Neuronal stem cell (in vitro differentiated cells): Measurements from ENCODE around the gene USF3. TPM values are rescaled to one million over a fixed set of nuclear protein-coding genes. Genes with fewer than 3 reads are reported as not detected.

Source experiments
- DNase-seq: peaks from one replicate; pipeline ENCODE4 v3.0.0-alpha.2; 2013; ENCODE audit warnings: low spot score
- H2AFZ ChIP-seq: one replicate; pipeline ENCODE4 v1.6.1; 2013; ENCODE audit warnings: mild to moderate bottlenecking, low read length, inconsistent platforms
- H2AK5ac ChIP-seq: 2 replicates; pipeline ENCODE4 v1.6.1; 2013; ENCODE audit warnings: low read depth, mild to moderate bottlenecking, inconsistent platforms, low read length, moderate library complexity, mixed read lengths
- H2BK120ac ChIP-seq: 2 replicates; pipeline ENCODE4 v1.6.1; 2013; ENCODE audit warnings: low read depth, mild to moderate bottlenecking, inconsistent platforms, low read length, moderate library complexity, mixed read lengths
- H2BK12ac ChIP-seq: one replicate; pipeline ENCODE4 v1.6.1; 2013; ENCODE audit warnings: low read length, inconsistent platforms
- H2BK15ac ChIP-seq: 2 replicates; pipeline ENCODE4 v1.6.1; 2013; ENCODE audit warnings: mild to moderate bottlenecking, low read length, inconsistent platforms, mixed read lengths
- H2BK5ac ChIP-seq: one replicate; pipeline ENCODE4 v1.6.1; 2013; ENCODE audit warnings: inconsistent platforms, mild to moderate bottlenecking, low read length, moderate library complexity
- H3K14ac ChIP-seq: one replicate; pipeline ENCODE4 v1.6.1; 2013; ENCODE audit warnings: low read length, inconsistent platforms
- H3K18ac ChIP-seq: 2 replicates; pipeline ENCODE4 v1.6.1; 2013; ENCODE audit warnings: low read length, inconsistent platforms
- H3K23ac ChIP-seq: 2 replicates; pipeline ENCODE4 v1.6.1; 2013; ENCODE audit warnings: low read depth, mild to moderate bottlenecking, mixed read lengths, low read length, inconsistent platforms; ENCODE audit not compliant: poor library complexity
- H3K27ac ChIP-seq: replicated peaks from 3 replicates; pipeline ENCODE4 v1.5.1; 2013; ENCODE audit warnings: low read length, inconsistent platforms
- H3K27me3 ChIP-seq, 3 experiments: 2 replicates each; pipeline ENCODE4 v1.6.1; 2013; ENCODE audit warnings: low read length in 3 of 3, mild to moderate bottlenecking in 2 of 3, inconsistent platforms in 1 of 3, low read depth in 1 of 3, mixed read lengths in 1 of 3, moderate library complexity in 1 of 3; ENCODE audit not compliant: control insufficient read depth in 3 of 3, insufficient read depth in 3 of 3
- H3K36me3 ChIP-seq, 2 donors: replicated peaks in 1 of 2; 2 replicates each; pipeline ENCODE4 v1.6.1; 2013; ENCODE audit warnings: low read length in 2 of 2; ENCODE audit not compliant: control insufficient read depth in 2 of 2, insufficient read depth in 2 of 2
- H3K4ac ChIP-seq: 2 replicates; pipeline ENCODE4 v1.6.1; 2013; ENCODE audit warnings: inconsistent platforms, mild to moderate bottlenecking, low read length, moderate library complexity
- H3K4me1 ChIP-seq, 2 donors: 1 replicate in 1 of 2; 2 replicates in 1 of 2; pipeline ENCODE4 v1.6.1; 2013; ENCODE audit warnings: low read length in 2 of 2, low read depth in 1 of 2; ENCODE audit not compliant: control insufficient read depth in 2 of 2, insufficient read depth in 1 of 2
- H3K4me2 ChIP-seq: one replicate; pipeline ENCODE4 v1.6.1; 2013; ENCODE audit warnings: mild to moderate bottlenecking, low read length, inconsistent platforms; ENCODE audit not compliant: insufficient read depth, poor library complexity, severe bottlenecking
- H3K4me3 ChIP-seq, 2 donors: 2 replicates each; pipeline ENCODE4 v1.5.1; 2013; ENCODE audit warnings: low read length in 2 of 2, mild to moderate bottlenecking in 2 of 2, inconsistent platforms in 1 of 2, moderate library complexity in 1 of 2
- H3K79me1 ChIP-seq: one replicate; pipeline ENCODE4 v1.6.1; 2013; ENCODE audit warnings: low read depth, mild to moderate bottlenecking, inconsistent platforms, low read length, moderate library complexity
- H3K9ac ChIP-seq: one replicate; pipeline ENCODE4 v1.6.1; 2013; ENCODE audit warnings: mild to moderate bottlenecking, low read depth, low read length, inconsistent platforms; ENCODE audit not compliant: poor library complexity
- H3K9me3 ChIP-seq, 2 donors: replicated peaks in 1 of 2; 2 replicates each; pipeline versions ENCODE3 to v1.6.1; 2013; ENCODE audit warnings: low read length in 2 of 2, mild to moderate bottlenecking in 2 of 2, inconsistent platforms in 1 of 2, low read depth in 1 of 2, mixed read lengths in 1 of 2, moderate library complexity in 1 of 2; ENCODE audit not compliant: control insufficient read depth in 2 of 2, insufficient read depth in 1 of 2
- H4K8ac ChIP-seq: one replicate; pipeline ENCODE4 v1.6.1; 2013; ENCODE audit warnings: low read depth, mild to moderate bottlenecking, inconsistent platforms, low read length, moderate library complexity
- H4K91ac ChIP-seq: one replicate; pipeline ENCODE4 v1.6.1; 2013; ENCODE audit warnings: low read length, low read depth, mild to moderate bottlenecking, inconsistent platforms; ENCODE audit not compliant: poor library complexity
- WGBS, 2 donors: extraction: QIAGEN DNeasy Blood & Tissue Kit; methylation state at CpG; one replicate each; pipeline ENCODE4 v1.1.7; 2013; ENCODE audit warnings: missing lambda C conversion rate in 2 of 2, mixed read lengths in 1 of 2; ENCODE audit not compliant: insufficient read length in 2 of 2, insufficient replicate concordance in 1 of 2; ENCODE audit errors: extremely low coverage in 2 of 2; 5-methylcytosine and 5-hydroxymethylcytosine counted together
- small RNA-seq: library from polyadenylated mRNA; stranded (forward); fragments of <200 nt; extraction: miRNeasy Mini kit (QIAGEN cat#:217004); gene quantifications from one replicate; pipeline ENCODE3, GENCODE V24; 2013; ENCODE audit not compliant: insufficient read depth

Gene USF3

GRCh38 chr3:113601240-113601639 lies 95.2 kb downstream of the USF3 start:
- no CpG with 5 or more reads among the region's 2 CpGs for WGBS, 2 donors

GRCh38 chr3:113600418-113601182 lies 95.8 kb downstream of the USF3 start:
- no peak overlapping the region for H3K4ac ChIP-seq
- H2BK12ac ChIP-seq: no peak overlapping the region
- H2BK5ac ChIP-seq: no peak overlapping the region
- no peak for DNase-seq
- no peak overlapping the region for H2BK15ac ChIP-seq
- no peak overlapping the region for H3K14ac ChIP-seq
- WGBS, 2 donors: no CpG with 5 or more reads among the region's 2 CpGs
- H3K9ac ChIP-seq: no peak overlapping the region
- no peaks in the 10 kb centered on the region for H3K36me3 ChIP-seq
- no peak overlapping the region for H3K23ac ChIP-seq
- H4K8ac ChIP-seq: no peak overlapping the region
- no peak overlapping the region for H2AFZ ChIP-seq
- no peak overlapping the region for H3K4me2 ChIP-seq
- H3K9me3 ChIP-seq: no peaks in the 10 kb centered on the region
- no peak overlapping the region for H2BK120ac ChIP-seq
- no peak overlapping the region for H3K4me3 ChIP-seq
- H2AK5ac ChIP-seq: no peak overlapping the region
- no peaks in the 10 kb centered on the region for H3K27me3 ChIP-seq
- no peak overlapping the region for H3K27ac ChIP-seq
- H3K79me1 ChIP-seq: no peaks in the 10 kb centered on the region
- no peak overlapping the region for H3K18ac ChIP-seq
- no peak overlapping the region for H4K91ac ChIP-seq
- peaks cover 0 to 1% of the 10 kb centered on the region in 2 donors for H3K4me1 ChIP-seq

More at GRCh38 chr3:113601240-113601639, 95.2 kb downstream of the USF3 start:
- Histone ChIP-seq H3K23ac (no peak overlapping the region), H3K4me1 (peaks cover 0 to 1% of the 10 kb centered on the region in 2 donors), H4K91ac (no peak overlapping the region), H2AK5ac (no peak overlapping the region), H2AFZ (no peak overlapping the region), H3K4me2 (no peak overlapping the region), H3K9ac (no peak overlapping the region), H2BK120ac (no peak overlapping the region), H3K36me3 (no peaks in the 10 kb centered on the region), H3K27me3 (no peaks in the 10 kb centered on the region), H3K4ac (no peak overlapping the region), H4K8ac (no peak overlapping the region), H3K4me3 (no peak overlapping the region), H3K79me1 (no peaks in the 10 kb centered on the region), H3K18ac (no peak overlapping the region), H2BK5ac (no peak overlapping the region), H3K14ac (no peak overlapping the region), H3K27ac (no peak overlapping the region), H2BK15ac (no peak overlapping the region), H3K9me3 (no peaks in the 10 kb centered on the region), H2BK12ac (no peak overlapping the region)
- DNase-seq: no peak

Small RNA genes lying within 50 kb of the gene (small RNA-seq; reads per million reads assigned to genes)
- not detected for gene RN7SL767P
